ENCODE results near the gene EPG5.
"Not testable (repeated sequence)": the region's sequence is repeated elsewhere in the genome, so short reads cannot be mapped to it uniquely, and the experiment has no call there.

DNA sequence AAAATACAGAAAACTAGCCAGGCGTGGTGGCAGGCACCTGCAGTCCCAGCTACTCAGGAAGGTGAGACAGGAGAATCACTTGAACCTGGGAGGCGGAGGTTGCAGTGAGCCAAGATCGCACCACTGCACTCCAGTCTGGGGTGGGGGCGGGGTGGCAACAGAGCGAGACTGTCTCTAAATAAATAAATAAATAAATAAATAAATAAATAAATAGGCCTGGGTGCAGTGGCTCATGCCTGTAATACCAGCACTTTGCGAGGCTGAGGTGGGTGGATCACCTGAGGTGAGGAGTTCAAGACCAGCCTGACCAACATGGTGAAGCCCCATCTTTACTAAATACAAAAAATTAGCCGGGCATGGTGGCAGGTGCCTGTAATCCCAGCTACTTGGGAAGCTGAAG is 7.6 kb downstream of the EPG5 start:
- TF ChIP-seq, protein P1, sequence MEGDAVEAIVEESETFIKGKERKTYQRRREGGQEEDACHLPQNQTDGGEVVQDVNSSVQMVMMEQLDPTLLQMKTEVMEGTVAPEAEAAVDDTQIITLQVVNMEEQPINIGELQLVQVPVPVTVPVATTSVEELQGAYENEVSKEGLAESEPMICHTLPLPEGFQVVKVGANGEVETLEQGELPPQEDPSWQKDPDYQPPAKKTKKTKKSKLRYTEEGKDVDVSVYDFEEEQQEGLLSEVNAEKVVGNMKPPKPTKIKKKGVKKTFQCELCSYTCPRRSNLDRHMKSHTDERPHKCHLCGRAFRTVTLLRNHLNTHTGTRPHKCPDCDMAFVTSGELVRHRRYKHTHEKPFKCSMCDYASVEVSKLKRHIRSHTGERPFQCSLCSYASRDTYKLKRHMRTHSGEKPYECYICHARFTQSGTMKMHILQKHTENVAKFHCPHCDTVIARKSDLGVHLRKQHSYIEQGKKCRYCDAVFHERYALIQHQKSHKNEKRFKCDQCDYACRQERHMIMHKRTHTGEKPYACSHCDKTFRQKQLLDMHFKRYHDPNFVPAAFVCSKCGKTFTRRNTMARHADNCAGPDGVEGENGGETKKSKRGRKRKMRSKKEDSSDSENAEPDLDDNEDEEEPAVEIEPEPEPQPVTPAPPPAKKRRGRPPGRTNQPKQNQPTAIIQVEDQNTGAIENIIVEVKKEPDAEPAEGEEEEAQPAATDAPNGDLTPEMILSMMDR (IDR thresholded peaks at IDR 0.05; ENCODE audit: insufficient read depth, low read length, poor library complexity, severe bottlenecking): not testable (repeated sequence)
- TF ChIP-seq EZH2phosphoT487 (conservative IDR thresholded peaks at IDR 0.05; ENCODE audit: low read length): not testable (repeated sequence)
